CD14-positive monocyte (primary cell): Measurements from ENCODE around the gene AHCY. TPM values are rescaled to one million over a fixed set of nuclear protein-coding genes. Genes with fewer than 3 reads are reported as not detected.

Experiments
- DNase-seq, 3 donors: peaks; one replicate each; pipeline ENCODE4 v3.0.0-alpha.2; 2011 to 2022
- H2AFZ ChIP-seq: 2 replicates; pipeline ENCODE4 v1.6.0; 2012; ENCODE audit warnings: mild to moderate bottlenecking, low read depth, low read length, inconsistent platforms; ENCODE audit not compliant: insufficient read depth, poor library complexity, severe bottlenecking
- H3K27ac ChIP-seq, 2 donors: 1 replicate in 1 of 2; 2 replicates in 1 of 2; pipeline ENCODE4 v1.5.1; 2012 to 2013; ENCODE audit warnings: low read length in 2 of 2, control low read depth in 1 of 2, inconsistent platforms in 1 of 2, low read depth in 1 of 2, mild to moderate bottlenecking in 1 of 2
- H3K27me3 ChIP-seq, 2 donors: one replicate each; pipeline versions ENCODE4 v1.6.0 to v1.6.1; 2011 to 2013; ENCODE audit warnings: low read length in 2 of 2; ENCODE audit not compliant: control insufficient read depth in 2 of 2, insufficient read depth in 2 of 2
- H3K36me3 ChIP-seq, 2 donors: replicated peaks in 1 of 2; 1 replicate in 1 of 2; 2 replicates in 1 of 2; pipeline versions ENCODE4 v1.5.1 to v1.6.1; 2012 to 2013; ENCODE audit warnings: low read length in 2 of 2, control low read depth in 1 of 2, inconsistent platforms in 1 of 2, mild to moderate bottlenecking in 1 of 2; ENCODE audit not compliant: insufficient read depth in 2 of 2, control insufficient read depth in 1 of 2
- H3K4me1 ChIP-seq, 2 donors: 1 replicate in 1 of 2; 2 replicates in 1 of 2; pipeline versions ENCODE4 v1.5.1 to v1.6.1; 2012 to 2013; ENCODE audit warnings: low read length in 2 of 2, control low read depth in 1 of 2, inconsistent platforms in 1 of 2, mild to moderate bottlenecking in 1 of 2, moderate library complexity in 1 of 2; ENCODE audit not compliant: insufficient read depth in 2 of 2, control insufficient read depth in 1 of 2
- H3K4me2 ChIP-seq: replicated peaks from 2 replicates; pipeline ENCODE3; 2012; ENCODE audit warnings: low read length, moderate library complexity, mild to moderate bottlenecking; ENCODE audit not compliant: poor library complexity, severe bottlenecking; ENCODE audit errors: extremely low read depth
- H3K4me3 ChIP-seq, 3 experiments: fragments of 200-600 bp in 1 of 3; sonication (generic) in 1 of 3; replicated peaks in 1 of 3; 1 replicate in 2 of 3; 2 replicates in 1 of 3; pipeline ENCODE4 v1.5.1; 2011 to 2013; ENCODE audit warnings: low read length in 3 of 3, mild to moderate bottlenecking in 3 of 3, control low read depth in 2 of 3, low read depth in 2 of 3, inconsistent platforms in 1 of 3, moderate library complexity in 1 of 3
- H3K79me2 ChIP-seq: 2 replicates; pipeline ENCODE4 v1.6.0; 2012; ENCODE audit warnings: mild to moderate bottlenecking, control low read depth, inconsistent platforms, low read length, moderate library complexity; ENCODE audit not compliant: insufficient read depth
- H3K9ac ChIP-seq: 2 replicates; pipeline ENCODE4 v1.6.0; 2017; ENCODE audit warnings: low read length, mild to moderate bottlenecking; ENCODE audit not compliant: insufficient read depth, poor library complexity, severe bottlenecking
- H3K9me3 ChIP-seq, 2 donors: replicated peaks in 1 of 2; 1 replicate in 1 of 2; 2 replicates in 1 of 2; pipeline versions ENCODE4 v1.5.1 to v1.6.1; 2012 to 2013; ENCODE audit warnings: low read length in 2 of 2, control low read depth in 1 of 2; ENCODE audit not compliant: control insufficient read depth in 1 of 2, insufficient read depth in 1 of 2
- H4K20me1 ChIP-seq: 2 replicates; pipeline ENCODE4 v1.6.0; 2012; ENCODE audit warnings: mild to moderate bottlenecking, low read length, control low read depth, moderate library complexity; ENCODE audit not compliant: insufficient read depth
- H3K27ac Mint-ChIP-seq, 7 donors: one replicate each; pipeline ENCODE4 v1.8.0; 2020; ENCODE audit warnings: mild to moderate bottlenecking in 7 of 7, mixed read lengths in 7 of 7, moderate library complexity in 6 of 7, inconsistent platforms in 2 of 7
- H3K27me3 Mint-ChIP-seq, 3 donors: one replicate each; pipeline ENCODE4 v1.8.0; 2021 to 2022; ENCODE audit warnings: low read depth in 3 of 3, mild to moderate bottlenecking in 3 of 3, mixed read lengths in 3 of 3, moderate library complexity in 3 of 3, inconsistent platforms in 1 of 3
- H3K36me3 Mint-ChIP-seq, 2 donors: one replicate each; pipeline ENCODE4 v1.8.0; 2020; ENCODE audit warnings: mixed read lengths in 2 of 2, inconsistent platforms in 1 of 2, mild to moderate bottlenecking in 1 of 2
- H3K4me1 Mint-ChIP-seq: one replicate; pipeline ENCODE4 v1.8.0; 2020; ENCODE audit warnings: mild to moderate bottlenecking, mixed read lengths
- H3K4me3 Mint-ChIP-seq, 2 donors: one replicate each; pipeline ENCODE4 v1.8.0; 2020; ENCODE audit warnings: mild to moderate bottlenecking in 2 of 2, mixed read lengths in 2 of 2, moderate library complexity in 1 of 2
- H3K9me3 Mint-ChIP-seq, 7 donors: one replicate each; pipeline ENCODE4 v1.8.0; 2020 to 2022; ENCODE audit warnings: mixed read lengths in 7 of 7, mild to moderate bottlenecking in 6 of 7, moderate library complexity in 6 of 7, inconsistent platforms in 2 of 7
- CTCF ChIP-seq: fragments of 200-600 bp; IDR thresholded peaks from one replicate; pipeline ENCODE4 v1.8.0; 2022; ENCODE audit warnings: antibody characterized with exemption, mild to moderate bottlenecking
- WGBS: methylation state at CpG from one replicate; pipeline ENCODE4 v1.1.5; 2013; ENCODE audit warnings: missing lambda C conversion rate; ENCODE audit not compliant: insufficient coverage; 5-methylcytosine and 5-hydroxymethylcytosine counted together
- intact Hi-C, 2 donors: fragments of 100-400 bp; cut with micrococcal nuclease; formaldehyde crosslinking; loops; one replicate each; pipeline versions ENCODE4 v1.15.0 to v1.15.1; 2023
- polyA plus RNA-seq, 3 donors: library from polyadenylated mRNA; depleted of rRNA in 1 of 3; unstranded in 2 of 3; stranded (reverse) in 1 of 3; fragments of 300-500 nt in 2 of 3; fragments of >200 nt in 1 of 3; fragmentation: Illumina TruSeq in 2 of 3; gene quantifications; 1 replicate in 2 of 3; 2 replicates in 1 of 3; pipeline ENCODE4 v1.2.3, GENCODE V29; 2012 to 2021

The AHCY gene
- polyA plus RNA-seq, 3 donors: 35.7 to 42.7 (median 41.1) TPM

GRCh38 chr20:34333786-34334185 lies 30.6 kb upstream of the AHCY start:
- Histone ChIP-seq H3K36me3 (no peaks in the 10 kb centered on the region), H3K9me3 (no peaks in the 10 kb centered on the region), H2AFZ (no peak overlapping the region), H3K4me2 (no peak overlapping the region), H3K27me3 (no peaks in the 10 kb centered on the region), H3K4me3 (no peak overlapping the region), H3K4me1 (no peaks in the 10 kb centered on the region), H3K79me2 (no peaks in the 10 kb centered on the region), H3K9ac (no peak overlapping the region), H3K27ac (no peak overlapping the region), H4K20me1 (no peaks in the 10 kb centered on the region)
- Mint-ChIP-seq H3K9me3 (no peaks in the 10 kb centered on the region), H3K27me3 (peaks cover 1 to 3% (median 2%) of the 10 kb centered on the region in 3 donors), H3K27ac (no peak overlapping the region), H3K36me3 (no peaks in the 10 kb centered on the region), H3K4me3 (no peak overlapping the region), H3K4me1 (no peaks in the 10 kb centered on the region)
- DNase-seq: no peak
- WGBS: no CpG with 5 or more reads among the region's 4 CpGs
- TF ChIP-seq CTCF: no peak
- intact Hi-C loops: no loop called here

GRCh38 chr20:34332262-34332920 lies 29.2 kb upstream of the AHCY start:
- H3K27me3 Mint-ChIP-seq: peaks cover 1 to 4% (median 3%) of the 10 kb centered on the region in 3 donors
- Histone ChIP-seq H3K9ac (no peak overlapping the region), H3K9me3 (no peaks in the 10 kb centered on the region), H3K79me2 (no peaks in the 10 kb centered on the region), H3K4me3 (no peak overlapping the region), H3K27me3 (no peaks in the 10 kb centered on the region), H3K27ac (no peak overlapping the region), H4K20me1 (no peaks in the 10 kb centered on the region), H2AFZ (no peak overlapping the region), H3K4me1 (no peaks in the 10 kb centered on the region), H3K4me2 (no peak overlapping the region), H3K36me3 (no peaks in the 10 kb centered on the region)
- WGBS: 94% methylated on average over 14 of the region's 19 CpGs
- no peak for DNase-seq
- no peak overlapping the region for H3K4me3 Mint-ChIP-seq
- no peaks in the 10 kb centered on the region for H3K36me3 Mint-ChIP-seq
- intact Hi-C loops: no loop called here
- no peaks in the 10 kb centered on the region for H3K4me1 Mint-ChIP-seq
- no peak for TF ChIP-seq CTCF
- H3K9me3 Mint-ChIP-seq: peaks cover 0 to 1% (median 0%) of the 10 kb centered on the region in 7 donors
- no peak overlapping the region for H3K27ac Mint-ChIP-seq
